Bronchus fibroblast of lung (primary cell): ENCODE measurements around the gene YKT6. TPM values are rescaled to one million over a fixed set of nuclear protein-coding genes. Genes with fewer than 3 reads are reported as not detected.

Experiments
- total RNA-seq: library from RNA; depleted of rRNA; stranded (reverse); fragments of >200 nt; gene quantifications from 2 replicates; pipeline ENCODE4 v1.2.3, GENCODE V29; 2015

YKT6 gene
- 92.1 and 96.8 TPM in 2 replicates for total RNA-seq

DNA sequence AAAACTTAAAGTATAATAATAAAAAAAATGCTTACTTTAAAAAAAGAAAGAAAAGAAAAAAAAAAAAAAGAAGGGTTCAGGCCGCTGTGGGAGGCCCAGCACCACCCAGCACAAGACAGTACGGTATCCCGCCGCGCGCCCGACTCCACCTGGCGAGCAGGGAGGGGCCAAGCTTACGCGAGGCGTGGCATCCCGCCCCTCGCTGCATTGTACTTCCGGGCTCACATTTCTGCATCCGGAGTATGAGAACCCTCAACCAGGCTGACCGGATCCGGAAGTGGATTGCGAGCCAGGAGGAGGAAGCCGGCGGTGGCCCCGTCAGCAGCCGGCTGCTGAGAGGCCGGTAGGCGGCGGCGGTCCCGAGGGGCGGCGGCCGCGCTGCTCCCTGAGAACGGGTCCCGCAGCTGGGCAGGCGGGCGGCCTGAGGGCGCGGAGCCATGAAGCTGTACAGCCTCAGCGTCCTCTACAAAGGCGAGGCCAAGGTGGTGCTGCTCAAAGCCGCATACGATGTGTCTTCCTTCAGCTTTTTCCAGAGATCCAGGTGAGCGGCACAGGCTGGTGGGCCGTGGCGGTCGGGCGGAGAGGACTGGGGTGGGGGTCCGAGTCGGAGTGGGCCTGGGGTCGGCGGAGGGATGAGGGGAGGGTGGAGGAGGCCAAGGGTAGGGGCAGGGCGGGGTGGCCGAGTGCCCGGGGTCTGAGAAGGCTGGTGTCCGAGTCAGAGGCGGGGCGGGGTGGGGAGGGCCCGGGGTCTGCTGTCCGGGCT, at the start of gene YKT6:
YKT6 (plus strand) TSS at position 280 of the 763 bp plus-strand sequence; CDS start at position 438, 158 bp downstream.

DNA sequence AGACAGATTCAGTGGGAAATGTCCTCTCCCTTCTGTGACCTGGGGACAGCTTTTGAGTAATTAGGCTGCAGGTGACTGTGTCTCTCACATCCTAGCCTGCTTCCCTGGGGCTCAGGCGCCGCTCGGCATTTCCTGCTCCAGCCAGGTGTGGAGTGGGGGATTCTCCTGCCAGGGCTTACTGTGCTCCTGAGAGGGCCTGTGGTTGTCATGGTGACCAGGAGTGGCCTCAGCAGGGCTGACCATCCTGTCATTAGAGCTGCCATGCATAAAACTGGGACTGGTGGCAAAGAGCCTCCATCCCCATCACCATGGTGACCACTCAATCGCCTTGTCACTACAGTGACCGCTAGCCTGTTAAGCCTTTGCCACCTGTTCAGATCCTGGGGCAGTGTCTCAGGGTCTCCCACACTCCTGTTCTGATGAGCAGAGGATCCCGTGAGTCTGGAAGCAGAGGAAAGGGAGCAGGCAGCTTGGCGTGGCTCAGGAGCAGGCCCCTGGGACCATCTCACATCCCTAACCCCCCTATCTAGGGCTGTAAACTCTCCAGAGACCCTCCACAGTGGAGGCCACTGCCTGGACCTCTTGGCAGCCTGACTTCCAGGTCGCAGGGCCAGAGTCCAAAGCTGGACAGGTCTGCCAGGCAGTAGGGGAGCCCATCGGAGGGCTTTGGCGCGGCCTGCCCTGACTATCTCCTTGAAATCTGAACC, 11.3 kb upstream of the YKT6 start, which contains the start of gene GCK:
GCK (minus strand) TSS at position 154 of the 707 bp plus-strand sequence. CDS start 486 bp downstream, outside the sequence.

Other genes starting within 250 kb of the YKT6 start
- gene SPDYE1, start 203.1 kb upstream of the YKT6 start, total RNA-seq = not detected in 2 replicates
- gene DBNL, start 156.3 kb upstream of the YKT6 start, total RNA-seq = 124 and 132 TPM in 2 replicates
- 0.15 TPM in 1 of 2 replicates, not detected in the other for gene PGAM2, start 135.4 kb upstream of the YKT6 start, total RNA-seq
- 12.2 and 18.8 TPM in 2 replicates for gene POLM, start 118.4 kb upstream of the YKT6 start, total RNA-seq
- 31.1 and 37.2 TPM in 2 replicates for gene AEBP1, start 96.6 kb upstream of the YKT6 start, total RNA-seq
- 156 and 185 TPM in 2 replicates for gene POLD2, start 77.4 kb upstream of the YKT6 start, total RNA-seq
- not detected in 2 replicates for gene MYL7, start 59.6 kb upstream of the YKT6 start, total RNA-seq
- 0.74 and 0.84 TPM in 2 replicates for gene GCK, start 11.5 kb upstream of the YKT6 start, total RNA-seq
- not detected in 2 replicates for gene CAMK2B, start 124.6 kb downstream of the YKT6 start, total RNA-seq